ENCODE data around the gene CKAP4. TPM values are rescaled to one million over a fixed set of nuclear protein-coding genes. Genes with fewer than 3 reads are reported as not detected.

Gene CKAP4
- total and polyA plus RNA-seq, 10 of the 15 experiments (the other 5 are each of a cell fraction or from before 2014, with no cell fraction given): 0.39 to 23.6 (median 11.1) TPM

DNA sequence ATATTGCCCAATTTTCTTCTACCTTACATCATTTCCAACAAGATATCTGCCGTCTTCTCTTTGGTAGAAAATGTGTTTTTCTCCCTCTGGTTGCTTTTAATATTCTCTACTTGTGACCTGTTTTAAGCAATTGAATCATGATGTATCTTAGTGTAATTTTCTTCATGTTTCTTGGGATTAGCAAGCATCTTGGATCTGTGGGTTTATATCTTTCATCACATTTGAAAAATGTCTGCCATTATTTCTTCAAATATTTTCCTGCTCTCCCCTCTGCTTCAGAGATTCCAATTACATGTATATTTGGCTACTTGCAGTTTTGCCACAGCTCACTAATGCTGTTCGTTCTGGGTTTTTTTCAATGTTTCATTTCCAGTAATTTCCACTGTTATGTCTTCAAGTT is 30.1 kb downstream of the CKAP4 start:
- CTCF ChIA-PET: interaction anchor here (1.5 to 1.9 kb wide), 3 partner anchors 9 to 65 kb away, joined by 4 to 6 read pairs (median 5); no protein-coding TSS in a partner anchor
- Histone ChIP-seq H3K4me1 (ENCODE audit: control insufficient read depth, insufficient read depth, low read length) (no peaks in the 10 kb centered on the region), H4K20me1 (ENCODE audit: control insufficient read depth, insufficient read depth) (no peaks in the 10 kb centered on the region), H2AFZ (ENCODE audit: control insufficient read depth, low read depth, low read length) (no peak overlapping the region), H3K4me3 (no peak overlapping the region), H3K9me3 (replicated peaks; ENCODE audit: control insufficient read depth, insufficient read depth, low read length) (no peaks in the 10 kb centered on the region), H3K27me3 (replicated peaks in 1 of 2; ENCODE audit: control insufficient read depth in 2 of 2, insufficient read depth in 2 of 2, low read length in 1 of 2) (no peaks in the 10 kb centered on the region; a peak in 2 of 4 replicates), H3K27ac (ENCODE audit: control insufficient read depth, insufficient read depth) (no peak overlapping the region), H3K4me2 (ENCODE audit: control insufficient read depth, insufficient read depth) (no peak overlapping the region), H3K79me2 (ENCODE audit: control insufficient read depth, insufficient read depth, low read length) (no peaks in the 10 kb centered on the region), H3K36me3 (ENCODE audit: control insufficient read depth in 2 of 2, insufficient read depth in 2 of 2, low read length in 1 of 2) (no peaks in the 10 kb centered on the region), H3K9ac (ENCODE audit: control insufficient read depth, insufficient read depth, low read length) (no peak overlapping the region)
- FAIRE-seq (no peak), ATAC-seq (no peak), DNase-seq (ENCODE audit: low read depth, low spot score) (no peak)
- 38% methylated on average over 2 of the region's 2 CpGs for whole genome bisulfite sequencing (ENCODE audit: insufficient coverage, insufficient replicate concordance, low lambda C conversion rate, missing lambda C conversion rate)
- in situ Hi-C loops (cut with MboI) (no loop called here), intact Hi-C loops (cut with micrococcal nuclease; ENCODE audit: unreplicated experiment) (no loop called here)
- RAD21 ChIA-PET (ENCODE audit: unreplicated experiment): no interaction called here
- SMC1A ChIA-PET (ENCODE audit: uncharacterized antibody, unreplicated experiment): no interaction called here
- no TSS peak for BruUV-seq (replicated peaks)
- POLR2A ChIA-PET: no interaction called here
- TF ChIP-seq, protein P1, sequence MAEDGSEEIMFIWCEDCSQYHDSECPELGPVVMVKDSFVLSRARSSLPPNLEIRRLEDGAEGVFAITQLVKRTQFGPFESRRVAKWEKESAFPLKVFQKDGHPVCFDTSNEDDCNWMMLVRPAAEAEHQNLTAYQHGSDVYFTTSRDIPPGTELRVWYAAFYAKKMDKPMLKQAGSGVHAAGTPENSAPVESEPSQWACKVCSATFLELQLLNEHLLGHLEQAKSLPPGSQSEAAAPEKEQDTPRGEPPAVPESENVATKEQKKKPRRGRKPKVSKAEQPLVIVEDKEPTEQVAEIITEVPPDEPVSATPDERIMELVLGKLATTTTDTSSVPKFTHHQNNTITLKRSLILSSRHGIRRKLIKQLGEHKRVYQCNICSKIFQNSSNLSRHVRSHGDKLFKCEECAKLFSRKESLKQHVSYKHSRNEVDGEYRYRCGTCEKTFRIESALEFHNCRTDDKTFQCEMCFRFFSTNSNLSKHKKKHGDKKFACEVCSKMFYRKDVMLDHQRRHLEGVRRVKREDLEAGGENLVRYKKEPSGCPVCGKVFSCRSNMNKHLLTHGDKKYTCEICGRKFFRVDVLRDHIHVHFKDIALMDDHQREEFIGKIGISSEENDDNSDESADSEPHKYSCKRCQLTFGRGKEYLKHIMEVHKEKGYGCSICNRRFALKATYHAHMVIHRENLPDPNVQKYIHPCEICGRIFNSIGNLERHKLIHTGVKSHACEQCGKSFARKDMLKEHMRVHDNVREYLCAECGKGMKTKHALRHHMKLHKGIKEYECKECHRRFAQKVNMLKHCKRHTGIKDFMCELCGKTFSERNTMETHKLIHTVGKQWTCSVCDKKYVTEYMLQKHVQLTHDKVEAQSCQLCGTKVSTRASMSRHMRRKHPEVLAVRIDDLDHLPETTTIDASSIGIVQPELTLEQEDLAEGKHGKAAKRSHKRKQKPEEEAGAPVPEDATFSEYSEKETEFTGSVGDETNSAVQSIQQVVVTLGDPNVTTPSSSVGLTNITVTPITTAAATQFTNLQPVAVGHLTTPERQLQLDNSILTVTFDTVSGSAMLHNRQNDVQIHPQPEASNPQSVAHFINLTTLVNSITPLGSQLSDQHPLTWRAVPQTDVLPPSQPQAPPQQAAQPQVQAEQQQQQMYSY (CRISPR knock-in tag; IDR thresholded peaks at IDR 0.05): no peak
- no peak for TF ChIP-seq HDAC6 (IDR thresholded peaks at IDR 0.05; ENCODE audit: unreplicated experiment)
- TF ChIP-seq NR2F1 (conservative IDR thresholded peaks at IDR 0.05): no peak
- TF ChIP-seq, protein P2, sequence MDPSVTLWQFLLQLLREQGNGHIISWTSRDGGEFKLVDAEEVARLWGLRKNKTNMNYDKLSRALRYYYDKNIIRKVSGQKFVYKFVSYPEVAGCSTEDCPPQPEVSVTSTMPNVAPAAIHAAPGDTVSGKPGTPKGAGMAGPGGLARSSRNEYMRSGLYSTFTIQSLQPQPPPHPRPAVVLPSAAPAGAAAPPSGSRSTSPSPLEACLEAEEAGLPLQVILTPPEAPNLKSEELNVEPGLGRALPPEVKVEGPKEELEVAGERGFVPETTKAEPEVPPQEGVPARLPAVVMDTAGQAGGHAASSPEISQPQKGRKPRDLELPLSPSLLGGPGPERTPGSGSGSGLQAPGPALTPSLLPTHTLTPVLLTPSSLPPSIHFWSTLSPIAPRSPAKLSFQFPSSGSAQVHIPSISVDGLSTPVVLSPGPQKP (IDR thresholded peaks at IDR 0.05; ENCODE audit: low read depth, low read length): no peak
- no peak for TF ChIP-seq CBX5 (IDR thresholded peaks at IDR 0.05; ENCODE audit: low read depth)
- TF ChIP-seq, protein P3, sequence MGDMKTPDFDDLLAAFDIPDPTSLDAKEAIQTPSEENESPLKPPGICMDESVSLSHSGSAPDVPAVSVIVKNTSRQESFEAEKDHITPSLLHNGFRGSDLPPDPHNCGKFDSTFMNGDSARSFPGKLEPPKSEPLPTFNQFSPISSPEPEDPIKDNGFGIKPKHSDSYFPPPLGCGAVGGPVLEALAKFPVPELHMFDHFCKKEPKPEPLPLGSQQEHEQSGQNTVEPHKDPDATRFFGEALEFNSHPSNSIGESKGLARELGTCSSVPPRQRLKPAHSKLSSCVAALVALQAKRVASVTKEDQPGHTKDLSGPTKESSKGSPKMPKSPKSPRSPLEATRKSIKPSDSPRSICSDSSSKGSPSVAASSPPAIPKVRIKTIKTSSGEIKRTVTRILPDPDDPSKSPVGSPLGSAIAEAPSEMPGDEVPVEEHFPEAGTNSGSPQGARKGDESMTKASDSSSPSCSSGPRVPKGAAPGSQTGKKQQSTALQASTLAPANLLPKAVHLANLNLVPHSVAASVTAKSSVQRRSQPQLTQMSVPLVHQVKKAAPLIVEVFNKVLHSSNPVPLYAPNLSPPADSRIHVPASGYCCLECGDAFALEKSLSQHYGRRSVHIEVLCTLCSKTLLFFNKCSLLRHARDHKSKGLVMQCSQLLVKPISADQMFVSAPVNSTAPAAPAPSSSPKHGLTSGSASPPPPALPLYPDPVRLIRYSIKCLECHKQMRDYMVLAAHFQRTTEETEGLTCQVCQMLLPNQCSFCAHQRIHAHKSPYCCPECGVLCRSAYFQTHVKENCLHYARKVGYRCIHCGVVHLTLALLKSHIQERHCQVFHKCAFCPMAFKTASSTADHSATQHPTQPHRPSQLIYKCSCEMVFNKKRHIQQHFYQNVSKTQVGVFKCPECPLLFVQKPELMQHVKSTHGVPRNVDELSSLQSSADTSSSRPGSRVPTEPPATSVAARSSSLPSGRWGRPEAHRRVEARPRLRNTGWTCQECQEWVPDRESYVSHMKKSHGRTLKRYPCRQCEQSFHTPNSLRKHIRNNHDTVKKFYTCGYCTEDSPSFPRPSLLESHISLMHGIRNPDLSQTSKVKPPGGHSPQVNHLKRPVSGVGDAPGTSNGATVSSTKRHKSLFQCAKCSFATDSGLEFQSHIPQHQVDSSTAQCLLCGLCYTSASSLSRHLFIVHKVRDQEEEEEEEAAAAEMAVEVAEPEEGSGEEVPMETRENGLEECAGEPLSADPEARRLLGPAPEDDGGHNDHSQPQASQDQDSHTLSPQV (IDR thresholded peaks at IDR 0.05): no peak
- TF ChIP-seq, protein P4, sequence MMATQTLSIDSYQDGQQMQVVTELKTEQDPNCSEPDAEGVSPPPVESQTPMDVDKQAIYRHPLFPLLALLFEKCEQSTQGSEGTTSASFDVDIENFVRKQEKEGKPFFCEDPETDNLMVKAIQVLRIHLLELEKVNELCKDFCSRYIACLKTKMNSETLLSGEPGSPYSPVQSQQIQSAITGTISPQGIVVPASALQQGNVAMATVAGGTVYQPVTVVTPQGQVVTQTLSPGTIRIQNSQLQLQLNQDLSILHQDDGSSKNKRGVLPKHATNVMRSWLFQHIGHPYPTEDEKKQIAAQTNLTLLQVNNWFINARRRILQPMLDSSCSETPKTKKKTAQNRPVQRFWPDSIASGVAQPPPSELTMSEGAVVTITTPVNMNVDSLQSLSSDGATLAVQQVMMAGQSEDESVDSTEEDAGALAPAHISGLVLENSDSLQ (IDR thresholded peaks at IDR 0.05): no peak
- no peak for TF ChIP-seq POLR2AphosphoS2 (IDR thresholded peaks at IDR 0.05; ENCODE audit: low read depth, low read length)
- TF ChIP-seq ETV6 (conservative IDR thresholded peaks at IDR 0.05 in 1 of 2, IDR thresholded peaks at IDR 0.05 in 1 of 2; ENCODE audit: borderline replicate concordance in 1 of 2, low read depth in 1 of 2): no peak
- no peak for TF ChIP-seq ATF7 (IDR thresholded peaks at IDR 0.05; ENCODE audit: low read depth)
- no peak for TF ChIP-seq POLR2AphosphoS5 (IDR thresholded peaks at IDR 0.05; ENCODE audit: low read length)
- no peak for TF ChIP-seq YY1 (IDR thresholded peaks at IDR 0.05; ENCODE audit: low read depth, low read length)
- TF ChIP-seq, protein P5, sequence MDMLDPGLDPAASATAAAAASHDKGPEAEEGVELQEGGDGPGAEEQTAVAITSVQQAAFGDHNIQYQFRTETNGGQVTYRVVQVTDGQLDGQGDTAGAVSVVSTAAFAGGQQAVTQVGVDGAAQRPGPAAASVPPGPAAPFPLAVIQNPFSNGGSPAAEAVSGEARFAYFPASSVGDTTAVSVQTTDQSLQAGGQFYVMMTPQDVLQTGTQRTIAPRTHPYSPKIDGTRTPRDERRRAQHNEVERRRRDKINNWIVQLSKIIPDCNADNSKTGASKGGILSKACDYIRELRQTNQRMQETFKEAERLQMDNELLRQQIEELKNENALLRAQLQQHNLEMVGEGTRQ (IDR thresholded peaks at IDR 0.05; ENCODE audit: borderline replicate concordance, low read depth, low read length): no peak
